GM21529 (cell line): ENCODE results near the gene SLC6A6.
A peak's percentile ranks its signal among the peaks of the same experiment; 100 is the strongest.
"Not testable (repeated sequence)": the region's sequence is repeated elsewhere in the genome, so short reads cannot be mapped to it uniquely, and the experiment has no call there.

Experiments
- ATAC-seq: cut with Tn5 transposase; IDR thresholded peaks from one replicate; pipeline ENCODE4 v1.9.1; 2021; ENCODE audit not compliant: unreplicated experiment

The SLC6A6 gene

DNA sequence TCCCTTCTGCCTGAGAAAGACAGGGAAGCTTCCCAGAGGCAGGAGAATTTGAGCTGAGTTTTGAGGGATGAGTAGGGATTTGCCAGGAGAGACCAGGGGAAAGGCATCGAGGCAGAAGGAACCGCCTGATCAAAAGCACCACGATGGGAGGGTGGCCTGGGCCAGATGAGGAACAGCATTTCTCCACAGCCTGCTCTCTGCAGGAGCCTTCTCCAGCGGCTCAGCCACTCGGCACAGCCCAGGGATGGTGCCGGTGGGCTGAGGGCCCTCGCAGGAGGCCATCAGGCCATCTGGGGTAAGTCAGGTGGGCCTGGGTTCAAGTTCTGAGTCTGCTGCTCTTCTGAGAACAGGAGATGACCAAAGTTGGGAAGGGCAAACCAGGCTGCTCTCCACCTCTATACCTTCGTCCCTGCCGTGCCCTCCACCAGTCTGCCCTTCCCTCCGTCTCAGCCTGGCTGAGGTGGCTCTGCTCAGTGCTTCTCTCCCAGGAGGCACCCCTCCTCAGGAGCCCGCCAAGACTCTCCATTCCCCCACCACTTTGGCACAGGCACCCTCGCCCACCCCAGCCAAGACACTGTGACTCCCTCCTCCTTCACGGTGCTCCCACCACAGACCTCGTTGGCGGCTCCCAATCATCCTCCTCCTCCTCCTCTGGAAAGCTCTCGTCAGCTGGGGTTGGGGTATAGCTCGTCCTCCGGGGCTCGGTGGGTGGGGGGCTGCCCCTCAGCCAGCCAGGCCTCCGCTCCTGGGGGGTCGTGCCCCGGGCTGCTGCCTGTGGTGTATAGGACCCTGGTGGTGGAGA is 102.8 kb downstream of the SLC6A6 start:
- no peak for ATAC-seq

DNA sequence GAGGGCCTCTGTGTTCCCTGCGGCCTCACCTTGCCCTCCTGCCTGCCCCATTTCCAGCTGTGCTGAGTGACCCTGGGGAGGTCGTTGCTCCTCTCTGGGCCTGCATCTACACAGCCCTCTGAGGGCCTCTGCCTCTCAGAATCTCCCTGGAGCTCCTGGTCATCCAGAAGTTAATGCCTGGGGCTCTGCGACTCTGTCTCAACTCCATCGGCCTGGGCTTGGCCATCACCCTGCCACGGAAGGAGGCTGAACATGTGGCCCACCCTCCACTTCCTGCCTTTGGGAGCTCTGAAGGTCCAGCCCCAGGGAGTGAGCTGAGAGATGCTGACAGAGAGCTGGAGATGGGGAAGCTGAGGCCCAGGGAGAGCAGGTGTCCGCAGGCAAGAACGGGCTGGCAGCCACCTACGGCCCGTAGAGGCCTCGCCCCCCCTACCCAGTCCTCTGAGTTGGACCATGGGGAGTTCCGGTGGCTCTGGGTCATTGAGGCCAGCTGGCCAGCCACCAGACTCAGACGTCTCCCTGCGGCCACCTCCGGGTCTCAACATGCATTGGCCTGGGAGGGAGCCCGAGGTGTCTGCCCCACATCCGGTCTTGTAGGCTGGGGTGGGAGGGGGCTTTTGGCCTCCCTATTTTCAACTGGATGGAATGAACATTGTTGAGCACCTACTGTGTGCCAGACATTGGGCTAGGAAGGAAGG is 103.5 kb downstream of the SLC6A6 start:
- ATAC-seq: no peak

DNA sequence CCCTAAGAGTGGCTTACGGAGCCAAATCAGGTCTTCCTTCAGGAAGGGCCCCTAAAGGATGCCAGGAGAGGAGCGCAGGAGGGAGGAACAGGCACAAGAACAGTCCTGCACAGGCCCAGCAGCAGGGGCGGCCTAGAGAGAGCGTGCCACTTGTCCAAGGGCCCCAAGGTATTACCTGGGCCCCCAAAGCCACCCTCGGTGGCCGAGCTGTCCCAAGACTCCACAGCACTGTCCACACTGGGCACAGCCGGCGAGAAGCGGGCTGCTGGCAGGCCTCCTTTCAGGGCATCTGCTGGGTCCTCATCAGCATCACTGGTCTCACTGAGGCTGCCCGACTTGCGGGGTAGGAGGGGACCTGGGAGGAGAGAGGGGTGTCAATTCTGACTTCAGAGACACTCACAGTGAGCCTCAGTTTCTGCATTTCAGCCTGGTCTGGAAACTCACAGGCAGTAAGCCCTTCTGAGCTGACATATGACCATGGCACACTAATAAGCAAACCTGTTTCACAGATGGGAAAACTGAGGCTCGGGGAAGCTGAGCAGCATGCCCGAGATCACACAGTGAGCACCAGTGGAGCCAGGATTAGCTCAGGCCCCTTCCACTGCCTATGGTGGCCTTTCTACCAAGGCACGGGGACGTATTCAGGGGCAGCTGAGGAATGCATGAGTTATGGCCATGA is 104.4 kb downstream of the SLC6A6 start:
- ATAC-seq: no peak

DNA sequence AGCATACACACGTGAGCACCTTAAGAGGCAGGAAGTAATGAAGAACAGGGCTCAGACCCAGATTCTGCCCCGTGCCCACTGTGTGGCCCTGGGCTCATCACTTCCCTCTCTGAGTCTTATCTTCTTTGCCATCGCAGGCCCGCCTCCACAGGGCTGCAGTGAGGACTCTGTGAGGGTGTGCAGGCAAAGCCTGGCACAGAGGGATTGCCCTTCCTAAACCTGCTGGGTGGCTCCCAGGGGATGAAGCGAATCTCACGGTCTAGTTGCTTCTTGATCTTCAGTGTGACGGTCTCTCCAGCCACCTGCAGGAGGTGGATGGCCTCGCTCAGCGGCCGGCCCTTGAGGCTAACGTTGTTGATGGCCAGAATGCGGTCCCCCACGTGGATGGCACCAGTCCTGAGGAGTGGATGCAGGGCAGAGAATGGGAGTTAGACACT is 104.9 kb downstream of the SLC6A6 start:
- ATAC-seq: no peak

DNA sequence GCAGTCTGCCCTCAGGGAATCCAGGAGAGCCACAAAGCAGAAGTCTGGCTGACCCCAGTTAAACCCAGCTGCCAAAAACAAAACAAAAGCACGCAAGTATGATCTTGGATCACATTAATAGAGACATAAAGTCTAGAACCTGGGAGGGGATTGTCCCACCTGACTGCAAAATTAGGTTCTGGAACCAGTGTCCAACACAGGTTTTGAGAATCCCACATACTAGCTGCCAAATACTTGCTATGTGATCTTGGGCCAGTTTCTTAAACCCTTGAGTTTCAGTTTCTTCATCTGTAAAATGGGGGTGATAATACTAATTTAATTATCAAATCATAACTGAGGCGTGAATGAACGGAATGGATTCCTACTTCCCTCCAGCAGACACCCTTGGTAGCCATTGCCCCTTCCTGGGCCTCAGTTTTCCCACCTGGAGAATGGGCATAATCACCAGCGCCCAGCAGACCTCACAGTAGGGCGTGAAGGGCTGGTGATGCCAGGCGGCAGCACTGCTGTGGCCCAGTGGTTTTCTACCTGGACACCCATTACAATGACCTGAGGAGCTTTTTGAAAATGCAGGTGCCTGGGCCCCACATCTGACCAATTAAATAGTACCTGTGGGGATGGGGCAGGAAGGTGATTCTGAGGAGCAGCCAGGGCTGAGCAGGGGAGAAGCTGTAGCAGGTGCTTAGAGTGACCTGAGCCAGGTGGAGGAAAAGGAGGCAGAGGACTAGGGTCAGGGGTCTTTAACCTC is 105.5 kb downstream of the SLC6A6 start:
- no peak for ATAC-seq

DNA sequence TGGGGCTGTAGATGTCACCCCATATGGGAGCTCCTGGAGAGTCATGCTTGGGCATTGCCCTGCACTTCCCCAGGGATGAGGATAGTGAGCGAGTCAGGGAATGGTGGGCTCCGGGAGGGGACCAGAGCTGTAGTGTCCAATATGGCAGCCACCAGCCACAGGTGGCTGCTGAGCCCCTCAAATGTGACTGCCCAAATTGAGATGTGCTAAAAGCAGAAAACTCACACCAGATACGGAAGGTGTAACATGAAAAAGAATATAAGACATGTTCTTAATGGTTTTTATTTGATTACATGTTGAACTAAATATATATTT is 106.1 kb downstream of the SLC6A6 start:
- no peak for ATAC-seq

DNA sequence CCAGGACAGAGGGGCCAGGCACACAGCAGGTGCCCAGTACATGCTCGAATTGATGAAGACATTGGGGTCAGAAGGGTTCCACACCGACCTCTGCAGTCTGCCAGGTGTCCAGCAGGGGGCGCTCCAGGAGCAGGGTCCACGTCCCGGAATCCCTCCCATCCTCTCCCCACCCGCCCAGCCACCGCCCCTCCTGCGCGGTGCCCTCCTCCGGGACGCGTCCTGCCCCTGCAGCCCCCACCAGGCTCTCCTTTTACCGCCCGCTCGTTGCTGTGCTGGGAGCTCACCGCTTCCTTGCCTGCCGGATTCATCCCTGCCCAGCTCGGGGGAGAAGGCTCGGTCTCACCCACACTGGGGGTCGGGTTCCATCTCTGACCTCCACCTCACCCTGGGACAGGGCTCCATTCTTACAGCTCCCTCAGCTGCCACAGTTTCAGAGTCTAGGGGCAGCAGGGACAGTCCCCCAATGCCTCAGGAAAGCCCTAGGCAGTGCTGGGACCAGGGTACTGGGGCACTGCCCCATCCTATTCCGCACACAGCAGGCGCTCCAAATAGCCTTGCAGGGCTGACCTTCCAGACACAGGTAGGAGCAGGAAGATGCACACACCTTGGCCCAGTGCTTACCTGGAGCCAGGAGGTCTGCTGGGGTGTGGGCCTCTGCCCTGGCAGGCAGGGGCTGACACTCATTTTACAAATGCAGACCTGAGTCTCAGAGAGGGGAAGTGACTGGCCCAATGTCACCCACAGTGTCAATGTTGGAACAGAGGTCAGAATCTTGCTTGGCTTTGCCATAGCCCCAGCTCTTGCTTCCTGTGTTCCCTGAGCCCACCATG is 106.8 kb downstream of the SLC6A6 start:
- ATAC-seq: peak; percentile 66

DNA sequence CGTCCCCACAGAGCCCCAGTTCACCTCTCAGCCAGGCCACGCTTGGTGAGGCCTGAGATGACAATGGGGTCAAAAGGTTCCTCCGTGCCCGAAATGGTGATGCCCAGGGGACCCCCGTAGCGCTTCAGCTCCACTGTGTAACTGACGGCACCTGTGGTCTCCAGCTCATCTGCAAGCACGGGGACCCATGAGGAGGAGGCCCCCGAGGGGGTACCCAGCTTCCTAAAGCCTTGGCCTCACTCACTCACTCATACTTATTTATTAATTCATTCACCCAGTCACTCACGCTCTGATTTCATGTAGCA is 107.3 kb downstream of the SLC6A6 start:
- ATAC-seq: no peak

DNA sequence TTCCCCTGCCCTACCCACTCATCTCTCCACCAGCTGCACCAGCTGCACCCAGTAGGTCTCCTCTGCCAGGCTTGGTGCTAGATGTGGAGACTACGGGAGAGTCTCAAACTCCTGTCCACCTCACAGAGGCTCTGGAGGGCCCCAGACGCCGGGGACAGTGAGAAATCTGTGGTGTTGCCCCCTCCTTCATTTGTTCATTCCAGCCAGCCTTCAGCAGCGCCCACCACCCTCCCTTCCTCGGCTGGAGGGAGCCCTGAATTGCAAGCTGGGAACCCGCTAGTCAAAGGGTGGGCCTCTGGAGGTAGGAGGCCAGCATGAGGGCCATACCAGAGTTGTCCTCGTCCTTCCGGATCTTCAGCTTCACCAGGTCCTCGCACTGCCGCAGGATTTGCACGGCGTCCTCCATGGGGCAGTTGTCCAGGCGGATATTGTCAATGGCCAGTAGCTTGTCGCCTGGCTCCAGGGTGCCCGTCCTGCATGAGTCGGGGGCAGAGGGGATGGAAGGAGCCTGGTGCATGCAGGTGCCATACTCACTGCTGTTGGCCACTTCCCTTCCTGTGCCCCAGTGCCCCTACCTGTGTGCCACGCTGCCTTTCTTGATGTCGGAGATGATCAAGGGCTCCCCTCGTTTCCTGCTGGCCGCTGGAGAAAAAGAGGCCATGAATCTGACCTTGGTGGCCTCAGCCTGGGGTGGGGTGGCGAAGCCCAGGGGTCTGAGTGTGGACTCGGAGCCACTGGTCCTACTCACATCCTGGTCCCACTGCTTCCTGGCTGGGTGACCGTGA is 108.6 kb downstream of the SLC6A6 start:
- ATAC-seq: no peak

DNA sequence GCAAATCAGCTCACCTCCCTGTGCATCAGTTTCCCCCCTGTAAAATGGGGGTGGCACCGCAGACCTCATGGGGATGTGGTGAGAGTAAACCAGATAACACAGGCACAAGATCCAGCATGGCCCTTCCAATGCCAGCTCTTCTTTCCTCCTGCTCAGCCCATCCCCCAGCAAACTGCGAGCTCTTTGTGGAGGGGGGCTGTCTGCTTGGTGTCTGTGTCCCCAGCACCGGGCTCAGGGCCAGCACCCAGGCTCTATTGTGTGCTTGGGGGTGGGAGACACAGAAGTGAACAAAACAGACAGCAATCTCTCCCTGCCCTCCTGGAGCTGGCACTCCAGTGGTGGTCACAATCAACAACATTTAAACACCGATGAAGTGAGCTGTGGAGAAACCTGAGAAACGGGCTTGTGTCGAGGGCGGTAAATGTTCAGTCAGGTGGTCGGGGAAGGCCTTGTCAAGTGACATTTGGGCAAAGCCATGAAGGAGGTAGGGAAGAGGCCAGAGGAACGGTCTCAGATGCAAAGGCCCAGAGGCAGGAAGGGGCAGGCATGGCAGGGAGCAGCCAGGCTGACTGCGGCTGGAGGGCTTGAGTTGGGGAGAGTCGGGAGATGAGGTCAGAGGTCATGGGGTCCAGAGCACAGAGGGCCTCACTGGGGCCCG is 109.3 kb downstream of the SLC6A6 start:
- ATAC-seq: no peak

DNA sequence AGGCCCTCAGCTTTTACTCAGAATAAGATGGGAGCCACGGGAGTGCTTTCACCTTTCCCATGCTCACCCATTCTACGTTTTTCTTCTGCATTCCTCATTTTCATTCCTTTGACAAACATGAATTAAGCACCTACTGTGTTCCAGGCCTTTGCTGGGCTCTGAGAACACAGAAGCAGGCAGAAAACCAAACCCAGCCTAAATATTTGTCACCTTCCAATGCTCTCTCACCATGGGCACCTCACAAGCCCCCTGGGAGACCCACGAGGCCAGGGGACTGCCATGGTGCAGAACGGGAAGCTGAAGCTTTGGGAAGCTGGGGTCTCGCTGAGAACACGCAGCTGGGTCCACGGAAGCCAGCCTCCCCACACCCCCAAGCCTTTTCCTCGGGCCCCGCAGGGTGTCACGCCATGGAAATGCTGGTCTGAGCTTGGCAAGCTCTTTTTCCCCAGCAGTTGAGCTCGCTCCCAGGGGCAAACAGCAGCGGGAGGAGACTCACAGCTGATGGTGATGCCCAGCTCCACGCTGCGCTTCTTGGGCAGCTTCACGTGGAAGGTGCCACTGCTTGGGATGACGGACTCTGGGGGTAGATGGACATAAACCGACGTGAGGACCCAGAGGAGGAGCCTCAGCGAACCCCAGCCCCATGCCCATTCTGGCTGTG is 110.0 kb downstream of the SLC6A6 start:
- no peak for ATAC-seq

DNA sequence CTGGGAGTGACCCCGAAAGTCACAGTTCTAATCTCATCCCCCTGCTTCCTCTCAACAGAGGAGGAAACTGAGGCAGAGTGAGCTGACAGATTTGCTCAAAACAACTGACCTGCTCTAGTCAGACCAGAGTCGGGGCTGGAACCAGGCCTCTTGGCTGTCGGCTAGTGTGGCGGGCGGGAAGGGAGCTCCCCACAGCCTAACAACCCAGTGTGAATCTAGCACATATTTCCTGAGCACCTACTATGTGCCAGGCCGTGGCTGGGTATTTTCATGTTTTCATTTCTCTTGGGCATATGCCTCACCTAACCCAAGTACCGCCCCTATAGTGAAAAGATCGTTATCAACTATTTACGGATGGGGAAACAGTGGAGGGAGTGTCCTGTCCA is 110.5 kb downstream of the SLC6A6 start:
- ATAC-seq: no peak

DNA sequence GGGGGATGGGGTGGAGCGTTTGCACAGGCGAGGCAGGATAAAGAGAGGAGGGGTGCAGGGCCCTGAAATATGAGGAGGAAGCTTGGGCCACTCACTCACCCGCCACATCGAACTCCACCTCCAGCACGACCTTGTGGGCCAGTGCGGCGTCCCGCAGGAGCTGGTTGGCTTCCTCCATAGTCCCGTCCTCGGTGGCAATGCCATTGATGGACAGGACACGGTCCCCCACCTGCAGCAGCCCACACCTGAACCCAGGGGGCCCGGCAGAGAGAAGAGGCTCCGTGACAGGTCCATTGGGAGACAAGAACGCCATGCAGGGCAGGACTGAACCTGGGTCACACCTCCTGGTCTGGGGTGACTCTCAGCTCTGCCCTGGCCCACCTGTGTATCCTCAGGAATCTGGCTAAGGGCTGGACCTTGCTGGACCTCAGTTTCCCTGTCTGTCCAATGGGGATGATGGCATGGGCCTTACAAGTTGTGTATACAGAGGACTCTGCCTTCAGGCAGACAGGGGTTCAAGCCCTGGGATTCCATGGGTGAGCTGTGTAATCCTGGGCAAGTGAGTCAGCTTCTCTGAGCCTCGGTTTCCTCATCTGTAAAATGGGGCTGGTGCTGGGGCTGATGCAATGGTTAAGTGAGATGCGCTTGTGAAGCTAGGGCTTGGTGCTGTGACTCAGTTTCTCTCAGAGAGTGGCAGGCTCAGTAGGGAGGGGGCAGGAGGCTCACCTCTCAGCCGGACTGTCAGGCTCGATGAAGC is 111.3 kb downstream of the SLC6A6 start:
- ATAC-seq: no peak

DNA sequence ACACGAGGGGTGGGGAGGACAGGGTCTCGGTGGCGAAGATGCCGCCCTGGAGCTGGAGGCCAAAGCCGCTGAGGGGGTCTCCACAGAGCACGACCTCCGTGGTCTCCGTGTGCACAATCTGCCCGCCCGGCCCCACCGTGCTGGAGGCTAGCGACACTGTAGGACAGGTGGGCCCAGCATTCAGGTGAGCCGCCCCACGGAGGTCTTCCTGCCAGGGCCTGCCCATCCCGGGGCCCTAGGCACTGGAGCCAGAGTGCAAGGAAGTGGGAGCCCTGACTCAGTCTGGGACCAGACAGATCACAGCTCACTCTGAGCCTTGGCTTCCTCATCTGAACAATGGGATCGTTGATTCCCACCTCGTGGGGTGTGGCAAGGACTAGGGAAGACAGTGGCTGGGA is 111.9 kb downstream of the SLC6A6 start:
- no peak for ATAC-seq

DNA sequence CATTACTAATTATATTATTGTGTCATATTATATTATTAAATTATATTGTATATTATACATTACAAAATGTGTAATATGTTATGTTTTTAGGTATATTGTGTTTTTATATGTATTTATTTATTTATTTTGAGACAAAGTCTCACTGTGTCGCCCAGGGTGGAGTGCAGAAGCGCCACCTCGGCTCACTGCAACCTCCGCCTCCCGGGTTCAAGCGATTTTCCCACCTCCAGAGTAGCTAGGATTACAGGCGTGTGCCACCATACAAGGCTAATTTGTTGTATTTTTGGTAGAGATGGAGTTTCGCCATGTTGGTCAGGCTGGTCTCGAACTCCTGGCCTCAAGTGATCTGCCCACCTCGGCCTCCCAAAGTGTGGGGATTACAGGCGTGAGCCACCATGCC is 113.1 kb downstream of the SLC6A6 start:
- ATAC-seq: not testable (repeated sequence)

DNA sequence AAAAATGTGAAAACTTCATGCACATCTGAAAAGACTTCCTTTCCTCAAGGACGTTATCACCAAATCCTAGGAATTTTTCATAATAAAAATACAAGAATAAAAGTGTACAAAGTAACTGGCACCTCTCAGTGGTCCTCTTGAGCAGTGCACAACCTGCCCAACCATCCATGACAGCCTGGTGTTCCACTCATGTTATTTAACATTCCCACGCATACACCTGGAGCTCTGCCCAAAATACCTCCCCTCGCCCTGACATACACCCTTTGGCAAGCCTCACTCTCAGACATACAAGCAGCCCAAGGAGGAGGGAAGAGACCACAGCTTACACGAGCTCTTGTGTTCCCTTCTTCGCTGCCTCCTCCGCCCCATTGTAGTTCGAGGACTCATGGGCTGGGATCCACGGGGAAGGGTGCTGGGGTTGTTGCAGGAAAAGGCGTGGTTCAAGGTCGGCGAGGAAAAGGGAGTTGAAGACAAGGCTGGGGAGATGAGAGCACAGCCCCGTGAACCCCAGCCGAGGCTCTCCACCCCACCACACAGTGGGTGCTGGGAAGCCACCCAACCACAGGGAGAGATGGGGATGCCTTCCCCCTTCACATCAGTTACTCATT is 114.4 kb downstream of the SLC6A6 start:
- no peak for ATAC-seq

DNA sequence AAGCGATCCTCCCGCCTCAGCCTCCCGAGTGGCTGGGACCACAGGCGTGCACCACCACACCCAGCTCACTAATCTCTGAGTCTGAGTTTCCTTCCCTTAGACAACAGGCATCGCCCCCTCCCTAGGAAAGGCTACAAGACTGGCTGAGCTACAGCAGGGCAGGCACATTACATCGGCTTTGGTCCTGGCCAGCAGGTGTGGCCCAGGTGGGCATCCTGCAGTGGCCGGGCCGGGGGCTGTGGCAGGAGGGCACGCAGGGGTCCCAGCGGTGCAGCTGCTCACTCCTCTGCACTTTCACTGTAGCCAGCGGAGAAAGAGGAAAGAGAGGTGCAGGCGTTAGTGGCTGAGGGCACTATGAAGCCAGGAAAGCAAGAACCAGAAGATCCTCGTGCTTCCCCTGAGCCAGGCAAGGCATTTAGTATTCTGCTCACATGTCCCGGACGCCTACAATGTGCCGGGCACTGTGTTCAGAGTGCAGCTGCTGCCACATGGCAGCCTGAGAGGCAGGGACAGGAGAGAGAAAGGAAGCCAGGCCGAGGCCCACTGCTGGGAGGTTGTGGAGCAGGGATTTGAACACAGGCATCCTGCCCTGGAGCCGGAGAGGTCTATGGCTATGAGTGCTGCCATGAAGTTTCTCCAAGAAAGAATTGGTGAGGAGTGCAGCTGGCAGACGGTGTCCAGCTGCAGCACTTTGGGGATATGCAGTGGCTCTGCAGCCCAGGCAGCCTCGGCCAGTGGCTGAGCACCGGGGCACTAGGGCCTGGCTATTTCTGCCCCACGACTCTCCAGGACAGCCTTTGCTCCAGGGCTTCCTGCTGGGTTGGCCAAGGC is 115.4 kb downstream of the SLC6A6 start:
- no peak for ATAC-seq
